Neuronal stem cell (in vitro differentiated cells): ENCODE measurements around the gene ARL10.
A peak's percentile ranks its signal among the peaks of the same experiment; 100 is the strongest.
"Not testable (repeated sequence)": the region's sequence is repeated elsewhere in the genome, so short reads cannot be mapped to it uniquely, and the experiment has no call there.

Experiments used
- DNase-seq: peaks from one replicate; pipeline ENCODE4 v3.0.0-alpha.2; 2013; ENCODE audit warnings: low spot score
- H2AFZ ChIP-seq: one replicate; pipeline ENCODE4 v1.6.1; 2013; ENCODE audit warnings: mild to moderate bottlenecking, low read length, inconsistent platforms
- H2AK5ac ChIP-seq: 2 replicates; pipeline ENCODE4 v1.6.1; 2013; ENCODE audit warnings: low read depth, mild to moderate bottlenecking, inconsistent platforms, low read length, moderate library complexity, mixed read lengths
- H2BK120ac ChIP-seq: 2 replicates; pipeline ENCODE4 v1.6.1; 2013; ENCODE audit warnings: low read depth, mild to moderate bottlenecking, inconsistent platforms, low read length, moderate library complexity, mixed read lengths
- H2BK12ac ChIP-seq: one replicate; pipeline ENCODE4 v1.6.1; 2013; ENCODE audit warnings: low read length, inconsistent platforms
- H2BK15ac ChIP-seq: 2 replicates; pipeline ENCODE4 v1.6.1; 2013; ENCODE audit warnings: mild to moderate bottlenecking, low read length, inconsistent platforms, mixed read lengths
- H2BK5ac ChIP-seq: one replicate; pipeline ENCODE4 v1.6.1; 2013; ENCODE audit warnings: inconsistent platforms, mild to moderate bottlenecking, low read length, moderate library complexity
- H3K14ac ChIP-seq: one replicate; pipeline ENCODE4 v1.6.1; 2013; ENCODE audit warnings: low read length, inconsistent platforms
- H3K18ac ChIP-seq: 2 replicates; pipeline ENCODE4 v1.6.1; 2013; ENCODE audit warnings: low read length, inconsistent platforms
- H3K23ac ChIP-seq: 2 replicates; pipeline ENCODE4 v1.6.1; 2013; ENCODE audit warnings: low read depth, mild to moderate bottlenecking, mixed read lengths, low read length, inconsistent platforms; ENCODE audit not compliant: poor library complexity
- H3K27ac ChIP-seq: replicated peaks from 3 replicates; pipeline ENCODE4 v1.5.1; 2013; ENCODE audit warnings: low read length, inconsistent platforms
- H3K27me3 ChIP-seq, 3 experiments: 2 replicates each; pipeline ENCODE4 v1.6.1; 2013; ENCODE audit warnings: low read length in 3 of 3, mild to moderate bottlenecking in 2 of 3, inconsistent platforms in 1 of 3, low read depth in 1 of 3, mixed read lengths in 1 of 3, moderate library complexity in 1 of 3; ENCODE audit not compliant: control insufficient read depth in 3 of 3, insufficient read depth in 3 of 3
- H3K36me3 ChIP-seq, 2 donors: replicated peaks in 1 of 2; 2 replicates each; pipeline ENCODE4 v1.6.1; 2013; ENCODE audit warnings: low read length in 2 of 2; ENCODE audit not compliant: control insufficient read depth in 2 of 2, insufficient read depth in 2 of 2
- H3K4ac ChIP-seq: 2 replicates; pipeline ENCODE4 v1.6.1; 2013; ENCODE audit warnings: inconsistent platforms, mild to moderate bottlenecking, low read length, moderate library complexity
- H3K4me1 ChIP-seq, 2 donors: 1 replicate in 1 of 2; 2 replicates in 1 of 2; pipeline ENCODE4 v1.6.1; 2013; ENCODE audit warnings: low read length in 2 of 2, low read depth in 1 of 2; ENCODE audit not compliant: control insufficient read depth in 2 of 2, insufficient read depth in 1 of 2
- H3K4me2 ChIP-seq: one replicate; pipeline ENCODE4 v1.6.1; 2013; ENCODE audit warnings: mild to moderate bottlenecking, low read length, inconsistent platforms; ENCODE audit not compliant: insufficient read depth, poor library complexity, severe bottlenecking
- H3K4me3 ChIP-seq, 2 donors: 2 replicates each; pipeline ENCODE4 v1.5.1; 2013; ENCODE audit warnings: low read length in 2 of 2, mild to moderate bottlenecking in 2 of 2, inconsistent platforms in 1 of 2, moderate library complexity in 1 of 2
- H3K79me1 ChIP-seq: one replicate; pipeline ENCODE4 v1.6.1; 2013; ENCODE audit warnings: low read depth, mild to moderate bottlenecking, inconsistent platforms, low read length, moderate library complexity
- H3K9ac ChIP-seq: one replicate; pipeline ENCODE4 v1.6.1; 2013; ENCODE audit warnings: mild to moderate bottlenecking, low read depth, low read length, inconsistent platforms; ENCODE audit not compliant: poor library complexity
- H3K9me3 ChIP-seq, 2 donors: replicated peaks in 1 of 2; 2 replicates each; pipeline versions ENCODE3 to v1.6.1; 2013; ENCODE audit warnings: low read length in 2 of 2, mild to moderate bottlenecking in 2 of 2, inconsistent platforms in 1 of 2, low read depth in 1 of 2, mixed read lengths in 1 of 2, moderate library complexity in 1 of 2; ENCODE audit not compliant: control insufficient read depth in 2 of 2, insufficient read depth in 1 of 2
- H4K8ac ChIP-seq: one replicate; pipeline ENCODE4 v1.6.1; 2013; ENCODE audit warnings: low read depth, mild to moderate bottlenecking, inconsistent platforms, low read length, moderate library complexity
- H4K91ac ChIP-seq: one replicate; pipeline ENCODE4 v1.6.1; 2013; ENCODE audit warnings: low read length, low read depth, mild to moderate bottlenecking, inconsistent platforms; ENCODE audit not compliant: poor library complexity
- WGBS, 2 donors: extraction: QIAGEN DNeasy Blood & Tissue Kit; methylation state at CpG; one replicate each; pipeline ENCODE4 v1.1.7; 2013; ENCODE audit warnings: missing lambda C conversion rate in 2 of 2, mixed read lengths in 1 of 2; ENCODE audit not compliant: insufficient read length in 2 of 2, insufficient replicate concordance in 1 of 2; ENCODE audit errors: extremely low coverage in 2 of 2; 5-methylcytosine and 5-hydroxymethylcytosine counted together

ARL10 gene

DNA sequence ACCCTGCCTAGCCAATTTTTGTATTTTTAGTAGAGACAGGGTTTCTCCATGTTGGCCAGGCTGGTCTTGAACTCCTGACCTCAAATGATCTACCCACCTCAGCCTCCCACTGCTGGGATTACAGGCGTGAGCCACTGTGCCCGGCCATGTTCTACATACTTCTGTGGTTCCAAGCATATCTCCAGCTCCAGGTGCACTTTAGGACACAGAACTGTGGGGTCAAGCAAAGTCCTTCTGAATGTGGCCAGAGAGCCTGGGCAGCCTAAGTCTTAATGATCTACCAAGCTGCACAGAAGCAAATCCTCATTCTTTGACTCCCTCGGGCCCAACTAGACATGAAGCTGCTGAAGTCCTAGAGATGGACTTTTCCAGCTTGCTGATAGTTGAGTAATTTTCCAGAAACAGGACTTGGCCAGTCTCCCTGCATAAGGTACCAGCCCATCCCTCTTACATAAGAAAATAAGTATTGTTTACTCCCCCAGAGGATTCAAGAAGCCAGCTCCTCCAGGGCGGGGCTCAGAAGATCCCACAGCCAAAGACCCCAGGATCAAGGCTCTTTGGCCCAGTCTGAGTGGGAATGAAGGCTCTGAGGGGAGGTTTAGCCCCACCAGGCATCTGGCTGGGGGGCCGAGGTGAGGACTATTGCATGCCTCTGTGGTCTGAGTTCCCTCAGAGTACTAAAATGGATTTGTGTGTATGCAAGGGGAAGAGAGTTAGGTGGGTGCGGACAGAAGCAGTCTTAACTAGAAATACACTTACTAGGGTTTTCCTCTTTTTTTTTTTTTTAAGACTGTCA lies 42.4 kb downstream of the ARL10 start:
- Histone ChIP-seq H3K14ac (no peak overlapping the region), H2AK5ac (no peak overlapping the region), H3K4me2 (no peak overlapping the region), H4K8ac (no peak overlapping the region), H2BK120ac (no peak overlapping the region), H3K27ac (no peak overlapping the region), H3K27me3 (no peaks in the 10 kb centered on the region), H3K4me1 (peaks cover 0 to 2% of the 10 kb centered on the region in 2 donors), H2AFZ (no peak overlapping the region), H2BK12ac (no peak overlapping the region), H3K23ac (no peak overlapping the region), H3K9me3 (no peaks in the 10 kb centered on the region), H3K4me3 (no peak overlapping the region), H2BK5ac (no peak overlapping the region), H3K9ac (no peak overlapping the region), H2BK15ac (no peak overlapping the region), H3K4ac (no peak overlapping the region), H3K79me1 (no peaks in the 10 kb centered on the region), H3K36me3 (peaks cover 1 to 13% of the 10 kb centered on the region in 2 donors), H4K91ac (no peak overlapping the region), H3K18ac (no peak overlapping the region)
- DNase-seq: no peak
- no CpG with 5 or more reads among the region's 6 CpGs for WGBS, 2 donors

DNA sequence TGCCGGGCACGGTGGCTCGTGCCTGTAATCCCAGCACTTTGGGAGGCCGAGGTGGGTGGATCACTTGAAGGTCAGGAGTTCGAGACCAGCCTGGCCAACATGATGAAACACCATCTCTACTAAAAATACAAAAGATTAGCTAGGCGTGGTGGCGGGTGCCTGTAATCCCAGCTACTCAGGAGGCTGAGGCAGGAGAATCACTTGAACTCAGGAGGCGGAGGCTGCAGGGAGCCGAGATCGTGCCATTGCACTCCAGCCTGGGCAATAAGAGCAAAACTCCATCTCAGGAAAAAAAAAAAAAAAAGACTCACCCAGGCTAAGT lies 42.9 kb downstream of the ARL10 start:
- peaks cover 1 to 13% of the 10 kb centered on the region in 2 donors for H3K36me3 ChIP-seq
- not testable (repeated sequence) for H3K27me3 ChIP-seq, H4K91ac ChIP-seq, H2AFZ ChIP-seq, H2BK120ac ChIP-seq, H3K79me1 ChIP-seq, H3K4me1 ChIP-seq, H2BK5ac ChIP-seq, H2BK15ac ChIP-seq, H2BK12ac ChIP-seq, H3K9me3 ChIP-seq, H3K4ac ChIP-seq, H3K9ac ChIP-seq, H3K14ac ChIP-seq, H2AK5ac ChIP-seq, H4K8ac ChIP-seq, H3K18ac ChIP-seq, DNase-seq, H3K27ac ChIP-seq, H3K4me2 ChIP-seq, H3K23ac ChIP-seq, H3K4me3 ChIP-seq
- no CpG with 5 or more reads among the region's 10 CpGs for WGBS, 2 donors

DNA sequence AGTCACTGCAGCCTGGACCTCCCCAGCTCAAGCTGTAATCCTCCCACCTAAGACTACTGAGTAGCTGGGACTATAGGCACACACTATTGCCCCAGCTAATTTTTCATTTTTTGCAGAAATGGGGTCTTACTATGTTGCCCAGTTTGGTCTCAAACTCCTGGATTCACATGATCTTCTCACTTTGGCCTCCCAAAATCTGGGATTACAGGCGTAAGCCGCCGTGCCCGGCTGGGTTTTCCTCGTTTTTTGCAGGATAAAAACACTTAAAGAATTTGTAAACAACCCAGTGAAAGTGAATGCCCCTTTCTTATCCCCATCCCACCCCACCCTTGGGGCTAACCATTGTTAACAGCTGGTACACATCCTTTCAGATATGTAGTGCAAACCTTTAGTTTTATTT lies 43.3 kb downstream of the ARL10 start:
- Histone ChIP-seq H3K4me1 (peaks cover 0 to 2% of the 10 kb centered on the region in 2 donors), H2BK5ac (no peak overlapping the region), H2BK15ac (no peak overlapping the region), H4K8ac (no peak overlapping the region), H3K23ac (no peak overlapping the region), H3K14ac (no peak overlapping the region), H3K36me3 (peaks cover 1 to 13% of the 10 kb centered on the region in 2 donors), H3K9me3 (no peaks in the 10 kb centered on the region), H3K4me3 (no peak overlapping the region), H3K27ac (no peak overlapping the region), H3K4ac (no peak overlapping the region), H3K27me3 (no peaks in the 10 kb centered on the region), H2BK120ac (no peak overlapping the region), H3K9ac (no peak overlapping the region), H3K18ac (no peak overlapping the region), H4K91ac (no peak overlapping the region), H3K79me1 (no peaks in the 10 kb centered on the region), H2BK12ac (no peak overlapping the region), H3K4me2 (no peak overlapping the region), H2AK5ac (no peak overlapping the region), H2AFZ (no peak overlapping the region)
- DNase-seq: no peak
- no CpG with 5 or more reads among the region's 5 CpGs for WGBS, 2 donors

DNA sequence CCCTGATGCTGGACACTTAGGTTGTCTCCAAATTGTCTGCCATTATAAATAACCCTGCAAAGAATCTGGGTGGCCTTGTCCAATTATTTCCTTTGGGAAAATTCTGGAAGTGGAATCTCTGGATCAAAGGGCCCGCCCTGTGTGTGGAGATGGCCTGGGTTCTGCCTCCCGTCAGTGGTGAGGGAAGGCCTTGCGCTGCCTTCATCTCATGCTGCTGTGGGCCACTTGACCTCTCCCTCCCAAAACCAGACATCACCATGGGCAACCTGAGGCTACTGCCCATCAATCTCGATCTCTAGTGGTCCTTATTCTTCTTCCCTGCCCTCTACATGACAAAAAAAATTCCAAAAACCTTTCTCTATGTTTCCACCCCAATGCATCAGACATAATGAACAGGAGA lies 44.5 kb downstream of the ARL10 start:
- H3K36me3 ChIP-seq: peaks cover 1 to 13% of the 10 kb centered on the region in 2 donors
- DNase-seq: no peak
- no CpG with 5 or more reads among the region's 4 CpGs for WGBS, 2 donors

More for the DNA sequence above, 44.5 kb downstream of the ARL10 start:
- Histone ChIP-seq H2BK12ac (no peak overlapping the region), H4K91ac (no peak overlapping the region), H4K8ac (no peak overlapping the region), H3K9ac (peak overlapping the region; percentile 64), H3K27ac (no peak overlapping the region), H2AFZ (no peak overlapping the region), H3K18ac (no peak overlapping the region), H3K4me2 (no peak overlapping the region), H2BK120ac (no peak overlapping the region), H3K9me3 (no peaks in the 10 kb centered on the region), H3K27me3 (no peaks in the 10 kb centered on the region), H3K4ac (no peak overlapping the region), H2AK5ac (no peak overlapping the region), H3K4me1 (peaks cover 0 to 2% of the 10 kb centered on the region in 2 donors), H3K14ac (no peak overlapping the region), H3K23ac (no peak overlapping the region), H2BK5ac (no peak overlapping the region), H3K4me3 (no peak overlapping the region), H2BK15ac (no peak overlapping the region), H3K79me1 (no peaks in the 10 kb centered on the region)
